ENCODE measurements around the gene HMGCS1. TPM values are rescaled to one million over a fixed set of nuclear protein-coding genes. Genes with fewer than 3 reads are reported as not detected.
"Not testable (repeated sequence)": the region's sequence is repeated elsewhere in the genome, so short reads cannot be mapped to it uniquely, and the experiment has no call there.

Gene HMGCS1
- total RNA-seq (2014; rRNA removed; shearing (Covaris generic)), result 54.3 and 57.0 TPM in 2 replicates

GRCh38 chr5:43313035-43313853 lies at the start of gene HMGCS1:
TSS of gene HMGCS1 (minus strand) at chr5:43313412. CDS start at chr5:43298965, 14,447 bp downstream.
- DNase-seq (ENCODE audit: low spot score), result peak; percentile 100

GRCh38 chr5:43358726-43359125 lies 45.5 kb upstream of the HMGCS1 start:
- no peak for DNase-seq (ENCODE audit: low spot score)

- DNase-seq (ENCODE audit: low spot score), result no peak
Observed at GRCh38 chr5:43358301-43358700, 45.1 kb upstream of the HMGCS1 start.

- DNase-seq (ENCODE audit: low spot score), result no peak
Observed at GRCh38 chr5:43357878-43358281, 44.7 kb upstream of the HMGCS1 start.

GRCh38 chr5:43357067-43357466 lies 43.9 kb upstream of the HMGCS1 start:
- no peak for DNase-seq (ENCODE audit: low spot score)

- DNase-seq (ENCODE audit: low spot score), result no peak
Observed at GRCh38 chr5:43354774-43355173, 41.6 kb upstream of the HMGCS1 start.

GRCh38 chr5:43353668-43354067 lies 40.5 kb upstream of the HMGCS1 start:
- DNase-seq (ENCODE audit: low spot score), result no peak

- no peak for DNase-seq (ENCODE audit: low spot score)
Observed at GRCh38 chr5:43352915-43353314, 39.7 kb upstream of the HMGCS1 start.

- no peak for DNase-seq (ENCODE audit: low spot score)
Observed at GRCh38 chr5:43352131-43352530, 38.9 kb upstream of the HMGCS1 start.

GRCh38 chr5:43348861-43349363 lies 35.7 kb upstream of the HMGCS1 start:
- no peak for DNase-seq (ENCODE audit: low spot score)

- DNase-seq (ENCODE audit: low spot score), result no peak
Observed at GRCh38 chr5:43348207-43348606, 35.0 kb upstream of the HMGCS1 start.

- DNase-seq (ENCODE audit: low spot score), result no peak
Observed at GRCh38 chr5:43338862-43339261, 25.6 kb upstream of the HMGCS1 start.

- no peak for DNase-seq (ENCODE audit: low spot score)
Observed at GRCh38 chr5:43336159-43336558, 22.9 kb upstream of the HMGCS1 start.

- no peak for DNase-seq (ENCODE audit: low spot score)
Observed at GRCh38 chr5:43335681-43336080, 22.5 kb upstream of the HMGCS1 start.

GRCh38 chr5:43332401-43332800 lies 19.2 kb upstream of the HMGCS1 start:
- DNase-seq (ENCODE audit: low spot score), result no peak

GRCh38 chr5:43325624-43326023 lies 12.4 kb upstream of the HMGCS1 start:
- DNase-seq (ENCODE audit: low spot score), result not testable (repeated sequence)

- not testable (repeated sequence) for DNase-seq (ENCODE audit: low spot score)
Observed at GRCh38 chr5:43323488-43323887, 10.3 kb upstream of the HMGCS1 start.

GRCh38 chr5:43320846-43321245 lies 7.6 kb upstream of the HMGCS1 start:
- DNase-seq (ENCODE audit: low spot score), result no peak

GRCh38 chr5:43316421-43316820 lies 3.2 kb upstream of the HMGCS1 start:
- DNase-seq (ENCODE audit: low spot score), result no peak

GRCh38 chr5:43315682-43316081 lies 2.5 kb upstream of the HMGCS1 start:
- DNase-seq (ENCODE audit: low spot score), result no peak

GRCh38 chr5:43315263-43315662 lies 2.1 kb upstream of the HMGCS1 start:
- peak; percentile 27 for DNase-seq (ENCODE audit: low spot score)

- DNase-seq (ENCODE audit: low spot score), result no peak
Observed at GRCh38 chr5:43314724-43315123, 1.5 kb upstream of the HMGCS1 start.

GRCh38 chr5:43313854-43314457 lies 744 bp upstream of the HMGCS1 start:
- peak; percentile 23 for DNase-seq (ENCODE audit: low spot score)
